Activated CD8-positive, alpha-beta T cell treated with anti-CD3 and anti-CD28 coated beads for 36 hours (primary cell): Measurements from ENCODE around the gene RIC8A. TPM values are rescaled to one million over a fixed set of nuclear protein-coding genes. Genes with fewer than 3 reads are reported as not detected.

Source experiments
- ATAC-seq: fragments of 200-7000 bp; cut with Tn5 transposase; one replicate; pipeline ENCODE4 v1.10.0; 2021; ENCODE audit warnings: mild to moderate bottlenecking, moderate library complexity
- CTCF ChIA-PET: fragments of 350-600 bp; sonication (Branson Sonifier 250); formaldehyde crosslinking; loops from one replicate; lab custom pipeline; 2021; ENCODE audit warnings: antibody characterized with exemption; lab: Charles Lee
- POLR2A ChIA-PET: fragments of 350-600 bp; sonication (Branson Sonifier 250); formaldehyde crosslinking; loops from one replicate; lab custom pipeline; 2021; ENCODE audit warnings: antibody characterized with exemption; lab: Charles Lee
- DNase-seq: peaks from one replicate; pipeline ENCODE4 v3.0.0-alpha.2; 2020
- H3K27ac Mint-ChIP-seq: one replicate; pipeline ENCODE4 v1.8.0; 2021; ENCODE audit warnings: mild to moderate bottlenecking, mixed read lengths
- H3K27me3 Mint-ChIP-seq: one replicate; pipeline ENCODE4 v1.8.0; 2021; ENCODE audit warnings: mixed read lengths
- H3K36me3 Mint-ChIP-seq: one replicate; pipeline ENCODE4 v1.8.0; 2021; ENCODE audit warnings: low read depth, mixed read lengths
- H3K4me1 Mint-ChIP-seq: one replicate; pipeline ENCODE4 v1.8.0; 2021; ENCODE audit warnings: low read depth, mixed read lengths
- H3K4me3 Mint-ChIP-seq: one replicate; pipeline ENCODE4 v1.8.0; 2021; ENCODE audit warnings: mild to moderate bottlenecking, moderate library complexity, mixed read lengths
- H3K9me3 Mint-ChIP-seq: one replicate; pipeline ENCODE4 v1.8.0; 2021; ENCODE audit warnings: mixed read lengths
- CTCF ChIP-seq: fragments of 200-600 bp; IDR thresholded peaks from one replicate; pipeline ENCODE4 v1.8.0; 2022; ENCODE audit warnings: antibody characterized with exemption, mild to moderate bottlenecking
- intact Hi-C: fragments of 100-400 bp; cut with micrococcal nuclease; formaldehyde crosslinking; loops from one replicate; pipeline ENCODE4 v1.10.0; 2022
- total RNA-seq, 2 experiments: library from RNA; stranded (reverse); gene quantifications; one replicate each; pipeline ENCODE4 v1.2.3, GENCODE V29; 2021

RIC8A gene
- total RNA-seq, 2 experiments from 2014 or later = 96.5 to 108 TPM

GRCh38 chr11:199782-200181 is 7.7 kb upstream of the RIC8A start:
- POLR2A ChIA-PET = interaction anchor here (0.8 kb wide), 1 partner anchor 9 kb away, joined by 3 read pairs; no protein-coding TSS in a partner anchor
- no peak overlapping the region for H3K4me3 Mint-ChIP-seq
- ATAC-seq (no peak), DNase-seq (no peak)
- intact Hi-C loops = no loop called here
- H3K27me3 Mint-ChIP-seq = no peaks in the 10 kb centered on the region
- CTCF ChIA-PET = interaction anchor here (1.0 to 1.4 kb wide), 2 partner anchors 38 to 51 kb away, joined by 3 read pairs; no protein-coding TSS in a partner anchor
- TF ChIP-seq CTCF = no peak
- H3K27ac Mint-ChIP-seq = no peak overlapping the region
- H3K4me1 Mint-ChIP-seq = peaks cover 37% of the 10 kb centered on the region
- peaks cover 14% of the 10 kb centered on the region for H3K36me3 Mint-ChIP-seq
- no peaks in the 10 kb centered on the region for H3K9me3 Mint-ChIP-seq

DNA sequence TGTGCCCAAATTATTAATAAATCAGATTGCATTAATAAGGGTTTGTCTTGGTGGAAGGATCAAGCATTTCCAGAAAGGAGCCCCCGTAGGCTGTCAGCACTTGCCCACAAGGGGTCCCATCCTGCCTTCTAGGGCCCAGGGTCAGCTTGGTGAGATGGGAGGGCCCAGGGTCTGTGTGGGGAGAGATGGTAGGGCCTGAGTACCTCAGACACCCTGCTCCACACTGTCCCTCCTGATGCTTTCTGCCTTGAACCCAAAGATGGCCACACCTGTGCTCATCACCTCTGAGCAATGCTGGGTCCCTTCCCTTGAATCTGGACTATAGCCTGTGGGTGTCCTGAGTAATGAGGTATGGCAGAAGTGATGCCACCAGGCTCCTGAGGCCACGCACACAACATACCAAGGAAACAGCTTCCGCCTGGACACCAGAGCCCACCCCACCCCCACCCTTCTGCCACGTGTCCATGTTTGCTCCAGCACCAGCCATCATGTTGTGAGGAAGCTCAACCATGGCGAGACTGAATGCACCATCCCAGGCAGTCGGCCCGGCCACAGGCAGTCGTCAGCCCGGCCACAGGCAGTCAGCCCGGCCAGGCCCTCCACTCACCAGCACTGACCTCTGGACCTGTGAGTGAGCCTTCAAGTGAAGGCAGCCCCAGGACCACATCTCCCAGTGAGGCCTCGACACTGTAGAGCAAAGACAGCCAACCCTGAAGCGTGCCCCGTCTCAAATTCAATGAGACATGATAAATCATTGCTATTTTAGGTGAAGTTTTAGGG is 7.1 kb upstream of the RIC8A start:
- no peak for DNase-seq
- Mint-ChIP-seq H3K27me3 (no peaks in the 10 kb centered on the region), H3K9me3 (no peaks in the 10 kb centered on the region), H3K27ac (peak overlapping the region; percentile 59), H3K4me1 (peaks cover 42% of the 10 kb centered on the region), H3K4me3 (no peak overlapping the region), H3K36me3 (peaks cover 20% of the 10 kb centered on the region)
- TF ChIP-seq CTCF = no peak
- intact Hi-C loops = no loop called here
- ATAC-seq = no peak
- POLR2A ChIA-PET = no interaction called here
- CTCF ChIA-PET = interaction anchor here (1.0 to 1.4 kb wide), 2 partner anchors 37 to 50 kb away, joined by 3 read pairs; no protein-coding TSS in a partner anchor

DNA sequence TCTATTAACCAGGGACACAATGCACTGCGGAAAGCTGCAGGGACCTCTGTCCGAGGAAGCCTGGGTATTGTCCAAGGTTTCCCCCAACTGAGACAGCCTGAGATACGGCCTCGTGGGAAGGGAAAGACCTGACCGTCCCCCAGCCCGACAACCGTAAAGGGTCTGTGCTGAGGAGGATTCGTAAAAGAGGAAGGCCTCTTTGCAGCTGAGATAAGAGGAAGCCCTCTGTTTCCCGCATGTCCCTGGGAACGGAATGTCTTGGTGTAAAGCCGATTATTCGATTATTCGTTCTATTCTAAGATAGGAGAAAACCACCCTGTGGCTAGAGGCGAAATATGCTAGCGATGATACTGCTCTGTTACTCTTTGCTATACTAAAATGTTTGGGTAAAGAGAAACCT is 5.5 kb upstream of the RIC8A start:
- peaks cover 49% of the 10 kb centered on the region for H3K4me1 Mint-ChIP-seq
- peak overlapping the region; percentile 19 for H3K4me3 Mint-ChIP-seq
- ChIA-PET POLR2A (no interaction called here), CTCF (no interaction called here)
- ATAC-seq = no peak
- no peaks in the 10 kb centered on the region for H3K27me3 Mint-ChIP-seq
- H3K9me3 Mint-ChIP-seq = no peaks in the 10 kb centered on the region
- intact Hi-C loops = no loop called here
- no peak for TF ChIP-seq CTCF
- DNase-seq = peak; percentile 40
- peak overlapping the region; percentile 85 for H3K27ac Mint-ChIP-seq
- peaks cover 29% of the 10 kb centered on the region for H3K36me3 Mint-ChIP-seq

- DNase-seq = no peak
- Mint-ChIP-seq H3K4me1 (peaks cover 49% of the 10 kb centered on the region), H3K4me3 (peak overlapping the region; percentile 19), H3K27me3 (no peaks in the 10 kb centered on the region), H3K36me3 (peaks cover 31% of the 10 kb centered on the region), H3K9me3 (no peaks in the 10 kb centered on the region), H3K27ac (peak overlapping the region; percentile 85)
- ChIA-PET CTCF (no interaction called here), POLR2A (interaction anchor here (1.0 kb wide), 1 partner anchor 77 kb away, joined by 3 read pairs; no protein-coding TSS in a partner anchor)
- TF ChIP-seq CTCF = no peak
- ATAC-seq = no peak
- intact Hi-C loops = no loop called here
Observed at GRCh38 chr11:202490-202889, 5.0 kb upstream of the RIC8A start.
